ENCODE measurements around the gene NFIB.

NFIB gene

GRCh38 chr9:14179449-14179848, 134.5 kb downstream of the NFIB start:
- no peak for DNase-seq

- no peak for DNase-seq
Measured at GRCh38 chr9:14175778-14176177, 138.2 kb downstream of the NFIB start.

GRCh38 chr9:14173713-14174112, 140.2 kb downstream of the NFIB start:
- no peak for DNase-seq

- peak; percentile 74 for DNase-seq
Measured at GRCh38 chr9:14170973-14171596, 142.9 kb downstream of the NFIB start.

- DNase-seq = no peak
Measured at GRCh38 chr9:14170392-14170931, 143.5 kb downstream of the NFIB start.

GRCh38 chr9:14168381-14168780, 145.6 kb downstream of the NFIB start:
- no peak for DNase-seq

- no peak for DNase-seq
Measured at GRCh38 chr9:14165376-14166035, 148.4 kb downstream of the NFIB start.

GRCh38 chr9:14164908-14165307, 149.0 kb downstream of the NFIB start:
- DNase-seq = no peak

- DNase-seq = no peak
Measured at GRCh38 chr9:14159440-14160216, 154.3 kb downstream of the NFIB start.

- peak; percentile 55 for DNase-seq
Measured at GRCh38 chr9:14158916-14159315, 155.0 kb downstream of the NFIB start.

GRCh38 chr9:14158136-14158813, 155.7 kb downstream of the NFIB start:
- DNase-seq = no peak

GRCh38 chr9:14157191-14157590, 156.8 kb downstream of the NFIB start:
- DNase-seq = no peak

- DNase-seq = no peak
Measured at GRCh38 chr9:14156046-14156445, 157.9 kb downstream of the NFIB start.

- DNase-seq = no peak
Measured at GRCh38 chr9:14155237-14155636, 158.7 kb downstream of the NFIB start.

GRCh38 chr9:14153310-14153720, 160.6 kb downstream of the NFIB start:
- peak; percentile 33 for DNase-seq

GRCh38 chr9:14151451-14151850, 162.5 kb downstream of the NFIB start:
- no peak for DNase-seq

GRCh38 chr9:14148501-14149103, 165.3 kb downstream of the NFIB start:
- DNase-seq = no peak

GRCh38 chr9:14147738-14148137, 166.2 kb downstream of the NFIB start:
- DNase-seq = no peak

GRCh38 chr9:14146201-14146874, 167.6 kb downstream of the NFIB start:
- DNase-seq = peak; percentile 78

- no peak for DNase-seq
Measured at GRCh38 chr9:14144215-14144614, 169.7 kb downstream of the NFIB start.

- no peak for DNase-seq
Measured at GRCh38 chr9:14141699-14142098, 172.2 kb downstream of the NFIB start.

GRCh38 chr9:14140096-14140697, 173.7 kb downstream of the NFIB start:
- peak; percentile 82 for DNase-seq

All from fibroblast of upper back skin (primary cell).